Kidney epithelial cell (primary cell): ENCODE data around the gene CBARP. TPM values are rescaled to one million over a fixed set of nuclear protein-coding genes. Genes with fewer than 3 reads are reported as not detected.

Experiments
- DNase-seq: peaks from one replicate; pipeline ENCODE4 v3.0.0-alpha.2; 2010; ENCODE audit warnings: low read depth
- H3K27me3 ChIP-seq: 2 replicates; pipeline ENCODE4 v1.6.0; 2011; ENCODE audit warnings: low read length; ENCODE audit not compliant: control insufficient read depth, insufficient read depth
- H3K36me3 ChIP-seq: 2 replicates; pipeline ENCODE4 v1.5.1; 2011; ENCODE audit warnings: low read length; ENCODE audit not compliant: control insufficient read depth, insufficient read depth
- H3K4me3 ChIP-seq: 2 replicates; pipeline ENCODE4 v1.5.1; 2011; ENCODE audit warnings: low read depth, mild to moderate bottlenecking, control low read depth, low read length
- total RNA-seq: library from RNA; depleted of rRNA; stranded (reverse); fragments of >200 nt; gene quantifications from 2 replicates; pipeline ENCODE4 v1.2.3, GENCODE V29; 2015
- TF ChIP-seq, protein P1 (sequence below): IDR thresholded peaks from 2 replicates; pipeline ENCODE4 v1.5.1; 2011; ENCODE audit warnings: mild to moderate bottlenecking, moderate library complexity, low read length, control low read depth, inconsistent platforms; ENCODE audit not compliant: insufficient read depth, poor library complexity, severe bottlenecking

Gene CBARP
- total RNA-seq, 1 donor from 2014 or later = 5.1 TPM

DNA sequence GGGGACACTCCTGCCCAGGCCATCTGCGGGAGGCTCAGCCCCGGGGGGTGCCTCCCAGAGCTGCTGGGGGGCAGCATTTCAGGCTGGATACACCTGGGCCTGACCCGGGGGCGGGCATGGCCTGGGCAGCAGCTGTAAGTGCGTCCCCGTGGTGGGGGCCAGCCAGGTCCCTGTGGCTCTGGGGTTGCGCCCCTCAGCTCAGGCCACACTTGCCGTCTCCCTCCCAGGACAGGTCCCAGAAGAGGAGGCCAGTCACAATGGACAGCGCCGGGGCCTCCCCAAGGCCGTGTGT lies 11.6 kb downstream of the CBARP start:
- no peak for DNase-seq
- TF ChIP-seq, protein P1, sequence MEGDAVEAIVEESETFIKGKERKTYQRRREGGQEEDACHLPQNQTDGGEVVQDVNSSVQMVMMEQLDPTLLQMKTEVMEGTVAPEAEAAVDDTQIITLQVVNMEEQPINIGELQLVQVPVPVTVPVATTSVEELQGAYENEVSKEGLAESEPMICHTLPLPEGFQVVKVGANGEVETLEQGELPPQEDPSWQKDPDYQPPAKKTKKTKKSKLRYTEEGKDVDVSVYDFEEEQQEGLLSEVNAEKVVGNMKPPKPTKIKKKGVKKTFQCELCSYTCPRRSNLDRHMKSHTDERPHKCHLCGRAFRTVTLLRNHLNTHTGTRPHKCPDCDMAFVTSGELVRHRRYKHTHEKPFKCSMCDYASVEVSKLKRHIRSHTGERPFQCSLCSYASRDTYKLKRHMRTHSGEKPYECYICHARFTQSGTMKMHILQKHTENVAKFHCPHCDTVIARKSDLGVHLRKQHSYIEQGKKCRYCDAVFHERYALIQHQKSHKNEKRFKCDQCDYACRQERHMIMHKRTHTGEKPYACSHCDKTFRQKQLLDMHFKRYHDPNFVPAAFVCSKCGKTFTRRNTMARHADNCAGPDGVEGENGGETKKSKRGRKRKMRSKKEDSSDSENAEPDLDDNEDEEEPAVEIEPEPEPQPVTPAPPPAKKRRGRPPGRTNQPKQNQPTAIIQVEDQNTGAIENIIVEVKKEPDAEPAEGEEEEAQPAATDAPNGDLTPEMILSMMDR = no peak
- no peaks in the 10 kb centered on the region for H3K27me3 ChIP-seq
- H3K4me3 ChIP-seq = no peak overlapping the region
- no peaks in the 10 kb centered on the region for H3K36me3 ChIP-seq

DNA sequence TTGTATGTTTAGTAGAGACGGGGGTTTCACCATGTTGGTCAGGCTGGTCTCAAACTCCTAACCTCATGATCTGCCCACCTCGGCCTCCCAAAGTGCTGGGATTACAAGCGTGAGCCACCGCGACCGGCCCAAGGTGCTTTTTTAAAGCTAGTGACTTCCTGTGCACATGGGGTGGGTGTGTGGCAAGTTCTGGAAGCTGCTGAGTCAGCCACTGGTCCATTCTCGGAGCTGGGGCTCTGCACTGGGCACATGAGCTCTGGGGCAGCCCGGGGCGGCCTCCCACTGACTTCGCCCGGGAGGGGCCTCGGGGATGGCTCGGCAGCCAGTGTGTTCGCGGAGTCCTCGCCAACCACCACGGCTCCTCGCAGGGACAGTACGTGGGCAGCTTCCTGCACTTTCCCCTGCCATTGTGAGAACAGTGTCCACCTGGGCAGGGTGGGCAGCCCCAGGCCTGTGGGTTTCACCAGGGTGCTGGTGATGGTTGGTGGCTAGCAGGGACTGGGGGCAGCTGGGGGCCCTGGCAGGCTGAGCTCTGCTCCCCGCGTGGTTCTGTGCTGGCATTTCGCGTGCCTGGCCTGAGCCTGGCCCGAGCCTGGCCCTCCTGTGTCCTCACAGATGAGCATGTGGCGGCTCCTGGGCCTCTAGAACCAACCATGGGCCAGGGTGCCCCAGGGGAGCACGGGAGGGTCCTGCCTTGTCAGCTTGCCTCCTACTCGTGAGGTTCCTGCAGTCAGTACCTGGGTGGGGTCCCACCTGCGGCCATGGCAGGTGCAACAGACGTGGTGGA lies 12.2 kb downstream of the CBARP start:
- no peaks in the 10 kb centered on the region for H3K36me3 ChIP-seq
- TF ChIP-seq, protein P1 = no peak

DNA sequence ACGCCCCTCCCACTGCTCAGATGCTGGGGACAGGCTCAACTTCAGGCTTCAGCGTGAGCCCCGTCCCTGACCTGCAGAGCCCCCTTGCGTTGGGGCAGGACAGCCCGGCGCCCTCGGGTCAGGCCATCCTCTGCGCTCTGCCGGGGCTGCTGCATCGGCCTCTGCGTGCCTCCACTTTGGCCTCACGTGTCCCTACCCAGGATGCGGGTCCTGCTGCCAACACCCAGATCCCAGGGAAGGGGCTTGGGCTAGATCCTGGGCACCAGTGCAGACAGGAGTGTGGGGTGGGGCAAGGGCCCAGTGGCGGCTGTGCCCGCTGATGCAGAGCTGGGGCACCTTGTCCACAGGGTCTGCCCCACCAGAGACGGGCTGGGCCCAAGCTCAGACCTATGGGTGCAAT lies 13.0 kb downstream of the CBARP start:
- TF ChIP-seq, protein P1 = no peak
- DNase-seq = no peak
- no peak overlapping the region for H3K4me3 ChIP-seq
- no peaks in the 10 kb centered on the region for H3K36me3 ChIP-seq
- H3K27me3 ChIP-seq = no peaks in the 10 kb centered on the region

More for the DNA sequence above, 12.2 kb downstream of the CBARP start:
- no peak for DNase-seq
- Histone ChIP-seq H3K27me3 (no peaks in the 10 kb centered on the region), H3K4me3 (no peak overlapping the region)

DNA sequence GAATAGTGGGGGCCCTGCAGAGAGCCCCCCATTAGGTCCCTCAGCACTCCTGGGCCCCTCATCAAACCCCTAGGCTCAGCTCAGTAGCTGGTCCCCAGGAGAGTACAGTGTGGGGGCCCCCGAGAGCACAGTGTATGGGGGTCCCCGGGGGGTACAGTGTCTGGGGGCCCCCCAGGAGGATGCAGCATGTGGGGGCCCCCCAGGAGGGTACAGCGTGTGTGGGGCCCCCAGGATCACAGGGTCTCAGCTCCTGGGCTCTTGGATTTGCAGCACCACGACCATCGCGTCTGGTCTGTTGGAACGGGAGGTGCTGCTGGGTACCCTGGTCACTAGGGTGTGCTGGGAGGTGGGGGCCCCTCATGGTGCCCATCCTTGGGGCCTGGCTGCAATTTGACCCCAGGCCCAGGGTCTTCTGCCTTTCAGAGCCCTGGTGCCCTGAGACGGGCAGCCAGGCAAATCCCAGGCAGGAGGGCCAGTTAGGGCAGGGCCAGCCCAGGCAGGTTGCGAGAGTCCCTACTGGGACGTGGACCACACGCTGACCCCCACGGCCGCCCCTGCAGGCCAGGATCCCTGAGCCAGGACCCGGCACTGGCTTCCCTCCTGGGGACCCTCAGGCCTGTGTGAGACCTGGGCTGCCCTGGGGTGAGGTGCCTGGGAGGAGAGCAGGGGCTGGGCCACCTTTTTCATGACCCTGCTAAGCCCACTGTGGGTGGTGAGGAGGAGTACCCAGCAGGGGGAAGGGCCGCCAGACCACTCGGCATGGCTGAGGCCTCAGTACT lies 13.6 kb downstream of the CBARP start:
- no peak overlapping the region for H3K4me3 ChIP-seq
- no peaks in the 10 kb centered on the region for H3K36me3 ChIP-seq
- H3K27me3 ChIP-seq = no peaks in the 10 kb centered on the region
- TF ChIP-seq, protein P1 = no peak
- no peak for DNase-seq

DNA sequence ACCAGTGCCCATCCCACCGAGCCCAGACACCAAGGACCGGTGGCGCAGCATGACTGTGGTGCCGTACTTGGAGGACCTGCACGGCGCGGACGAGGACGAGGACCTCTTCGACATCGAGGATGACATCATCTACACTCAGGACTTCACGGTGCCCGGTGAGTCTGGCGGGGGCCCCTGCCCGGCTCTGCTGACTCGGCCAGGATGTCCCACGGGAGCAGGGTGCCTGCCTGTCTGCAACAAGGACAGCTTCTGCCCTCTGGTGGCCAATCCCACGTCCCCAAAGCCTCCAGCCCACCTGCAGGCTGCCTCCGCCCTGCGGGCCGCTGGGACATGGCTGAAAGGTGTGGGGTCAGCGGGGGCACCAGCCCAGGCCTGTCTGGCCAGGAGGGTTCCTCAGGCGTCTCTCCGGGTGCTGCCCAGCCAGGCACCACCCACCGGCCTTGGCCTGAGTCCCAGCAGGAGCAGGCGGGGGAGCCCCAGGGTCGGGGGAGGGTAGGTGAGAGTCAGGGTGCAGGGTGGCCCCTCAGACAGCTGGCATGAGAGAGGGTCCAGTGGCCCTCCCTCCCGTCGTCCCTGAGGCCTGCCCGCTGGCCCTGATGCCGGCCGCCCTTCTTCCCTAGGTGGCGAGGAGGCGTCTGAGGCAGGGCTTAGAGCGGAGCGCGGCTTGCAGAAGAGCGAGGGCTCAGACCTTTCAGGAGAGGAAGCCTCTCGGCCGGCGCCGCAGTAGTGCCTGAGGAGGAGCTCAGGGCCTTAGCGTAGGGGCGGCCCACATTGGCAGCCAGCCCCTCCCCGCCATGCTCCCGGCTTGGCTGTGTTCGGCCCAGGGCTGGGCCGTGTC lies 14.6 kb downstream of the CBARP start:
- DNase-seq = no peak
- no peak overlapping the region for H3K4me3 ChIP-seq
- TF ChIP-seq, protein P1 = peak; percentile 62
- H3K36me3 ChIP-seq = no peaks in the 10 kb centered on the region
- H3K27me3 ChIP-seq = no peaks in the 10 kb centered on the region
